Loucy (cell line): ENCODE measurements around the gene TSPAN9.

Source experiments
- H2AFZ ChIP-seq: fragments of 200-600 bp; sonication (generic); 2 replicates; pipeline ENCODE4 v1.6.0; 2016; ENCODE audit warnings: antibody characterized with exemption, mild to moderate bottlenecking, low read length, moderate library complexity
- H3F3A ChIP-seq: fragments of 200-600 bp; 2 replicates; pipeline ENCODE4 v1.6.0; 2016; ENCODE audit warnings: antibody characterized with exemption, low read depth, mild to moderate bottlenecking
- H3K27me3 ChIP-seq: fragments of 200-600 bp; sonication (generic); 2 replicates; pipeline ENCODE4 v1.6.1; 2014; ENCODE audit warnings: low read length, mild to moderate bottlenecking; ENCODE audit not compliant: insufficient read depth, poor library complexity, severe bottlenecking
- H3K36me3 ChIP-seq: fragments of 200-600 bp; sonication (generic); 2 replicates; pipeline ENCODE4 v1.6.1; 2016; ENCODE audit warnings: low read length; ENCODE audit not compliant: insufficient read depth
- H3K4me1 ChIP-seq: fragments of 200-600 bp; sonication (generic); 2 replicates; pipeline ENCODE4 v1.5.1; 2014; ENCODE audit warnings: low read length, mild to moderate bottlenecking; ENCODE audit not compliant: insufficient read depth, poor library complexity, severe bottlenecking
- H3K4me2 ChIP-seq: fragments of 200-600 bp; sonication (generic); 2 replicates; pipeline ENCODE4 v1.6.0; 2014; ENCODE audit warnings: antibody characterized with exemption, low read length, low read depth, mild to moderate bottlenecking; ENCODE audit not compliant: poor library complexity, severe bottlenecking
- H3K4me3 ChIP-seq: fragments of 200-600 bp; sonication (generic); 2 replicates; pipeline ENCODE4 v1.5.1; 2014; ENCODE audit warnings: low read length, mild to moderate bottlenecking, mixed read lengths; ENCODE audit not compliant: poor library complexity, severe bottlenecking
- H3K79me2 ChIP-seq: fragments of 200-600 bp; sonication (generic); 2 replicates; pipeline ENCODE4 v1.6.1; 2014; ENCODE audit warnings: low read length; ENCODE audit not compliant: insufficient read depth
- H3K9ac ChIP-seq: fragments of 200-600 bp; sonication (generic); 2 replicates; pipeline ENCODE4 v1.6.0; 2014; ENCODE audit warnings: mild to moderate bottlenecking, low read depth, low read length, moderate library complexity; ENCODE audit not compliant: poor library complexity, severe bottlenecking
- H3K9me2 ChIP-seq: fragments of 200-600 bp; sonication (generic); replicated peaks from 2 replicates; pipeline ENCODE4 v1.6.1; 2016; ENCODE audit warnings: low read depth, low read length, mixed read lengths
- H3K9me3 ChIP-seq: fragments of 200-600 bp; sonication (generic); 2 replicates; pipeline ENCODE4 v1.6.1; 2014; ENCODE audit warnings: mild to moderate bottlenecking, antibody characterized with exemption, low read length, low read depth; ENCODE audit not compliant: insufficient read depth
- H4K20me1 ChIP-seq: fragments of 200-600 bp; sonication (generic); 2 replicates; pipeline ENCODE4 v1.6.0; 2014; ENCODE audit warnings: antibody characterized with exemption, low read length, mild to moderate bottlenecking; ENCODE audit not compliant: insufficient read depth, poor library complexity, severe bottlenecking
- CTCF ChIP-seq: fragments of 200-600 bp; sonication (generic); conservative IDR thresholded peaks from 2 replicates; pipeline ENCODE4 v1.5.1; 2014; ENCODE audit warnings: mild to moderate bottlenecking, antibody characterized with exemption, low read length
- EZH2phosphoT487 ChIP-seq: fragments of 200-600 bp; IDR thresholded peaks from 2 replicates; pipeline ENCODE4 v1.6.1; 2018; ENCODE audit warnings: antibody characterized with exemption, mild to moderate bottlenecking, moderate library complexity, borderline replicate concordance

The TSPAN9 gene

DNA sequence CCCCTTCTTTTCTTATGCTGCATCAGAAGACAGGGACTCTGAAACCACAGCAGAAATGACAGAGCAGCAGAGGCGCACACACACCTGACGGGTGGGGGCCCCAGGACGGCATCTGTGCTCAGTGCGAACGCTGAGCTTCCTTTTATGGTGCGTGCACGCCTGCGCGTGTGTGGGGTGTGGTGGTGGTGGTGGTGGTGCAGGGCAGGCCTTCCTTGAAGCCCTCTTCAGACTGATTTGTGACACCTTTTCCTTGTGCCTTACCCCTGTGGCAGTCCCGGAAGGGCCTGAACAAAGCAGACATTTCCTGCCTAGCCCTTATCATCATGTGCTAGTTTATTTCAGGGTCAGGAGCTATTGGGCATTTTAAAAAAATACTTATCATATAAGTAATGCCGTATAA is 75.7 kb downstream of the TSPAN9 start:
- no peaks in the 10 kb centered on the region for H3K4me1 ChIP-seq
- no peaks in the 10 kb centered on the region for H3K36me3 ChIP-seq
- H2AFZ ChIP-seq, result no peak overlapping the region
- H3K9ac ChIP-seq, result no peak overlapping the region
- no peaks in the 10 kb centered on the region for H3F3A ChIP-seq
- no peaks in the 10 kb centered on the region for H3K9me2 ChIP-seq
- H3K4me3 ChIP-seq, result no peak overlapping the region
- no peak overlapping the region for H3K4me2 ChIP-seq
- TF ChIP-seq EZH2phosphoT487 (no peak), CTCF (no peak)
- H4K20me1 ChIP-seq, result no peaks in the 10 kb centered on the region
- H3K9me3 ChIP-seq, result no peaks in the 10 kb centered on the region
- H3K79me2 ChIP-seq, result no peaks in the 10 kb centered on the region
- H3K27me3 ChIP-seq, result no peaks in the 10 kb centered on the region

GRCh38 chr12:3154006-3154405 is 76.8 kb downstream of the TSPAN9 start:
- H3K79me2 ChIP-seq, result no peaks in the 10 kb centered on the region
- TF ChIP-seq CTCF (no peak), EZH2phosphoT487 (no peak)
- H3F3A ChIP-seq, result no peaks in the 10 kb centered on the region
- no peaks in the 10 kb centered on the region for H4K20me1 ChIP-seq
- no peaks in the 10 kb centered on the region for H3K4me1 ChIP-seq
- no peaks in the 10 kb centered on the region for H3K36me3 ChIP-seq
- no peaks in the 10 kb centered on the region for H3K9me2 ChIP-seq
- no peak overlapping the region for H3K9ac ChIP-seq
- H3K27me3 ChIP-seq, result no peaks in the 10 kb centered on the region
- no peaks in the 10 kb centered on the region for H3K9me3 ChIP-seq
- H3K4me3 ChIP-seq, result no peak overlapping the region
- no peak overlapping the region for H3K4me2 ChIP-seq
- no peak overlapping the region for H2AFZ ChIP-seq

DNA sequence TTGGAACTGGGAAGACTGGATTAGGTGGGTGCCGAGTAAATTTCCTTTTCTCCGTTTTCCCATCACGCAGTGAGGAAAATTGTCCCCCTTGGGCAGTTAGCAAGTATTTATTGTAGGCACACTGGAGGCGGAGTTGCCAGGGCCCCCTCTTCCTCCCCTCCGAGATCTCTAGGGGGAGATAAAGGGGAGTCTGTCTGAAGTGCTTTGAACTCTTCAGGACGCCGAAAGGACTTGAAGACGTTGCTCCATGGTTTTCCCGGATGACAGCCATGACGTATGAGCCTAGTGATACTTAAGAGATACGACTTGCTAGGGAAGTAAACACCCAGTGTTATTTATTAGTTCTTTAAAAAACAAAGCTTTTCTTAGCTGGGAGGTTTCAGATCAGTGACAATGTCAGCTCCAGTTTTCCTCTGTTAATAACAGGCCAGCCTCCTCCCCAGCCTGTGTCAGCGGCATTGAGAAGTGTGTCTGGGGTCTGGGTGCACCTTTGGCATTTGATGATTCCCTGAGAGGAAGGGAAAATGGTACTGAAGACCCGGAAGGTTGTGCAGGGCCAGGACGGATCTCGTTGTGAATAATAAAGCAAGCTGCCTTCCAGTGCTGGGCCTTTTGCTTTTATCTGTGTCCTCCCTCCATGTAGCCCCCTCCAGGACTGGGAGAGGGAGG is 78.7 kb downstream of the TSPAN9 start:
- H4K20me1 ChIP-seq, result no peaks in the 10 kb centered on the region
- no peaks in the 10 kb centered on the region for H3K79me2 ChIP-seq
- H3K4me3 ChIP-seq, result no peak overlapping the region
- no peak overlapping the region for H2AFZ ChIP-seq
- no peaks in the 10 kb centered on the region for H3F3A ChIP-seq
- H3K36me3 ChIP-seq, result no peaks in the 10 kb centered on the region
- H3K27me3 ChIP-seq, result no peaks in the 10 kb centered on the region
- H3K4me1 ChIP-seq, result no peaks in the 10 kb centered on the region
- no peak overlapping the region for H3K4me2 ChIP-seq
- H3K9ac ChIP-seq, result no peak overlapping the region
- no peaks in the 10 kb centered on the region for H3K9me2 ChIP-seq
- TF ChIP-seq EZH2phosphoT487 (no peak), CTCF (no peak)
- H3K9me3 ChIP-seq, result no peaks in the 10 kb centered on the region
